GM18499 (cell line): ENCODE measurements around the gene ZNF775.

Source experiments
- ATAC-seq: cut with Tn5 transposase; IDR thresholded peaks from one replicate; pipeline ENCODE4 v1.9.1; 2021; ENCODE audit warnings: moderate number of reproducible peaks; ENCODE audit not compliant: insufficient read depth, unreplicated experiment

ZNF775 gene

DNA sequence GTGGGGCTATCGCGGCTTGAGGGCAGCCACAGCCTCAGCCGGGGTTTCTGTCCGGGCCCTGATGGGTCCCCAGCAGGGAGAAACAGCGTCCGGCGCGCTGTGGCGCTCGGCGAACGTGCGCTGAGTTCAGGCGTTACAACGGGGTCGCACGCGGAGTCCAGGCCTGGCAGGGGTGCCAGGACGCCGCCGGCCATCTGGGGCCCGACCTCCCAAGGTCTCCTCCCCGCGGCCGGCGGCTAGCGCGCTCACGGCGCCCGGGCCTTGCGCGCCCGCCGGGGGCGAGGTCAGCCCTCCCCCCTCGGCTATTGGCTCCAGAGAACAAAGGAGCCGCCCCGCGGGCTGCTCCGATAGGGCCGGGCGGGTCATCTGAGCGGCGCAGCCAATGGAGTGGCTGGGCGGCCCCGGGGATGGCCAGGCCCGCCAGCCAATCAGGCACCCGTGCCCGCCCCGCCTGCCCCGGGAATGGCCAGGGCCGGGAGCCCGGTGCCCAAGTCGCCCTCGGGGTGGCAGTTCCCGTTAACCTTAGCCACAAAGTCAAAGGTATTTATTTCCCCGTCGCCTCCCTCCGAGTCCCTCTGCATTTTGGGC lies at the start of gene ZNF775:
ZNF775 (plus strand) TSS at position 478 of the 588 bp plus-strand sequence. CDS start 9,141 bp downstream, outside the sequence.
- ATAC-seq: peak; percentile 38

DNA sequence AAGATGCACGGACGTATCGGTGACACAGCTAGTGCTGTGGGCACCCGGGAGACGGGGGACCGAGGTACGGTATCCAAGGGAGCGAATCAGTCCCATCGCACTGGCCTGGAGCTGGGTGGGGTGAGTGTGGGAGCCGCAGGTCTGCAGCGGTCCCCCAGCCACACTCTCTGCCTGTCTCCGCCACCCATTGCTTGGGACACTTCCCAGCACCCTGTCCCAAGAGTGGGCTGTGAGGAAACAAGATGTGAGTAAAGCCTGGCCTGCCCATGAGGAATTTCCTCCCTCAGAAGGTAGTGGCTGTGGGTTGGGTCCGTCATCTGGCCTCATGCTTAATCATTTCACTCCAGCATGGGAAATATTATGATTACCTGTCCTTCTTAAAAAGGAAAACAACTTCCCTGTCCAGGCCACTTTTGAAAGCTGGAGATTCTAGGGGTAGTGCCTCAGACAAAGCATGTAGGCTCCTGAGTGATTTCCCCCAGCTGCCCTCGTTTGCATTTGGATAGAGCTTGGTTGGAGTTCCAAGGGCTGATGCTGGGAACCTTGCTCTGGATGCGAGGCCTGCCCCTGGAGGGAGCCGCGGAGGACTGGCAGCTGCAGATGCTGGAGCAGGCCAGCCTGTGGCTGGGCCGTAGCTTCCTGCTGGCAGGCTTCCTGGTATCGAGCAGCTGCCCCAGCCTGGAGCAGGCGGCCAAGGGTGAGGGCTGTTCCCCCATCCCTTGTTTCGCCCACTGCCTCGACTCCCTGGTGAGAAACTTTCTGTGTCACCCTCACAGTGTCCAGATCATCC lies 49.6 kb upstream of the ZNF775 start:
- no peak for ATAC-seq

DNA sequence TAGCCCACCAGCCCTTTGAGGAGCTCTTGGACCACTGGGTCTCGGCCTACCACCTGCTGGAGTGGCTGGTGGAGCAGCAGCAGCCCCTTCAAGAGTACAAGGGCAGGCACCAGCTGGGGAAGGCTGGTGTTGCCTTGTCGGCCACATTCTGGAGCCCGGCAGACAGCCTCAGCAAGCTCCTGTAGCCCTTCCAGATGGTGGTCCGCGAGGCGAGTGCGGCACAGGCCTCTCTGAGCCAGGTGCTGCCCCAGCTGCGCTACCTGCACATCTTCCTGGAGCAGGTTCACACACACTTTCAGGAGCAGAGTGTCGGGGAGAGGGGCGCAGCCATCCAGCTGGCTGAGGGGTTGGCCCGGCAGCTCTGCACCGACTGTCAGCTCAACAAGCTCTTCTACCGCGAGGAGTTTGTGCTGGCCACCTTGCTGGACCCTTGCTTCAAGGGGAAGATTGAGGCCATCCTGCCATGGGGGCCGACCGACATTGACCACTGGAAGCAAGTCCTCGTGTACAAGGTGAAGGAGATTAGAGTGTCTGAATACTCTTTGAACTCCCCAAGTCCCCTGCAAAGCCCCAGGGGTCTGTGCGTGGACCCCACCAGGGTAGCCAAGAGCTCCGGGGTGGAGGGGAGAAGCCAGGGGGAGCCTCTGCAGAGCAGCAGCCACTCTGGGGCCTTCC lies 48.8 kb upstream of the ZNF775 start:
- ATAC-seq: no peak

DNA sequence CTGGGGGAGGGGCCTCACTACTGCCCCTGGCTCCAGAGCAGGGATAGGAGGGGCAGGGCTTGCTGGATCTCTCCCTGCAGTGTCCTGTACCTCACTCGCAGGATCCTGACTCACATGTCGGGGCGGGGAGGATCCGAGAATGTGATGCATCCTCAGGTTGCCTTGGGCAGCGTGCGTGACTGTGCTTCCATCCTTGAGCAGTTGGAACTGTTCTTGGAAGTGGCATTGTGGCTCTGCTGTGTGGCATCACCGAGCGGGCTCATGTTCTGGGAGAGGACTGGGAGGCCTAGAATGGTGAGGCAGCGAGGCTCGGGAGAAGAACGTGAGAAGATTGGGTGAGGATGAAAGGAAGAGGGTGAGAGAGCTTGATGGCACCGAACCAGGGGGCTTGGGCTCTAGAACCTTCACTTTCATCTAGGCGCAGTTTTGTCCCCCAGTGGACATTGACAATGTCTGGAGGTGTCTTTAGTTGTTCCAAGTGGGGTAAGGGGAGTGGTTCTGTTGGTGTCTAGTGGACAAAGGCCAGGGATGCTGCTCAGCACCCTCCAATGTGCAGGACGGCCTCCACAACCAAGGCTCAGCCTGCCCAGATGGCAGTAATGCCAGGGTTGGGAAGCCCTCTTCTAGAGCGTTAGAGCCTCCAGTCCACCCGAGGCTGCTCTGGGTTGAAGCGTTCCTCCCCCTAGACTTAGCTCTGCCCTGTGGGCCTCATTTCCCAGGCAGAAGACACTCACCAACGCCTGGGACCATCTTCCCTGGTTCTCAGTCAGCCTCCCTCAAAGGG lies 46.1 kb upstream of the ZNF775 start:
- ATAC-seq: no peak

DNA sequence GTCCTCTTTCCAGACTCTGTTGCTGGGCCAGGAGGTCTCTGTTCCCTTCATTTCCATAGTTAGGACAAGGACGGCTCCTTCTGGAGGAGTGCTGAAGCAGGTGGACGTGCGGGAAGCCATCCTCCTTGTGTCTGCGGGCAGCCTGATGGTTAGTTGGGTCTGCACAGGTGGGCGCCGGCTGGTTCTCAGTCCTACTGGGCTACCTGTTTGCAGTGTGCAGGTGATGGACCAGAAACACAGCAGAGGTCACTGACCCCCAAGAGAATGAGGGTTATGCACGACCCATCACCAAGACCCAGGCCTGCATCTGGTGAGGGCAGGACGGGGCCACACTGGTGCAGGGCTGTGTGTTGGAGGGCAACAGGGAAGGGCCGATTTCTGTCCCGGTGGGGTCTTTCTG lies 45.5 kb upstream of the ZNF775 start:
- no peak for ATAC-seq

DNA sequence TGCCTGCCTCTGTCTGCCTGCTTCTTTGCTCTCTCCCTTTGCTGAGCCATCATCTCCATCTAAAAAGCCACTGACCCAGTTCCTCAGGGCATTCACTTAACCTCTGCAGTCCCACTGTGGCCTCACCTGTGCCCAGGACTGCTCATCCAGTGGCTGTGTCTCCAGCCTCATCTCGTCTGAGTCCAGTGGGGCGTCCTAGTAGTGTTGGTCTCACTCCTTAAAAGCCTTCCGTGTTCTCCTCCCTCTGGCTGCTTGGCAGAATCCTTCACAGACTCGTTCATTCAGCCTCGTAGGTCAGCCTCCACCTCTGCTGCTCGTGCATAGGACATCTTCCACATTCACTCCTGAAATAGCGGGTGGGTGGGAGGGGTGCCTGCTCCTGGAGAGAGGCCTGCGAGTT lies 45.0 kb upstream of the ZNF775 start:
- no peak for ATAC-seq

DNA sequence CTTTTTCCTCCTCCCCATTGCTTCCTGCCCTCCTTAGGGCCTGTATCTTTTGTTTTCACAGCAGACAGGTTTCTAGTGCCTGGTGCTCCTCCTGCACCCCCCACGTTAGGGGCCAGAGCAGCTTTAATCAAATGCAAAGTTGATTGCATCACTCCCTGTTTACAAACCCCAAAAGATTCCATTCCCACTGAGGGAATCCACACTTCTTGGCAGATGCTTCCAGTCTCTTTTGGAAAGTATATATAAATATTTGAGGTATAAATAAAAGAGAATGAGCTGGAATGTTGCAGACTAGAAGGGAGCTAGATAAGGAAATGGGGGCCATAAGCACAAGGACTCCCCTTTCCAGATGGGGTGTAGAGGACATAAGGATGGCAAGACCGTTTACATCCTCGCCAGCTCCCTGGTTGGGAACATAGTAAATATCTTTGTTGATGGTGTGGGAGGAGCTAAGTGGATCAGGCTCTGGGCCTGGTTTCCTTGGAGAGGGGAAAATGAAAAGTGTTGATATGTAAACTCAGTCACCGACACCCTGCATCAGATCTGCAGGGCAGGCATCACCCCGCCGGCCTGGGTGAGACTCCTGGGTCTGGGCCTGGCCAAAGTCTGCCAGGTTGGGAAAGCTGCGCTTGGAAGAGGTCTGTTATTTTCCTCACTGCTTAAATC lies 43.9 kb upstream of the ZNF775 start:
- no peak for ATAC-seq

DNA sequence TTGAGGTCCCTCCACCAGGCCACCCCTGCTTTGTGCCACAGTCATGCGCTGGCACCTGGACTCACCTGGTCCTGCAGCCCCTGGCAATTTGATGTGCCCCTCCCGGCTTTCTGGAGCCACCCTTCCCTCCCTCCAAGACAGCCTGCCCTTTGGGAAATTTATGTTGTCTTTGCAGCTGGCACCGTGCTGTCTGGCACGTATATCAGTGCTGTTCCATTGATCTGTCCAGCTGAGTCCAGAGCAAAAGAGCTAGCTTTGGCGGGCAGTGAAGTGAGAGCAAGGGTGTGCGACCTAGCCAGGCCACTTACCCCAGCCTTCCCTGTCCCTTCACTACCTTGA lies 43.4 kb upstream of the ZNF775 start:
- no peak for ATAC-seq

DNA sequence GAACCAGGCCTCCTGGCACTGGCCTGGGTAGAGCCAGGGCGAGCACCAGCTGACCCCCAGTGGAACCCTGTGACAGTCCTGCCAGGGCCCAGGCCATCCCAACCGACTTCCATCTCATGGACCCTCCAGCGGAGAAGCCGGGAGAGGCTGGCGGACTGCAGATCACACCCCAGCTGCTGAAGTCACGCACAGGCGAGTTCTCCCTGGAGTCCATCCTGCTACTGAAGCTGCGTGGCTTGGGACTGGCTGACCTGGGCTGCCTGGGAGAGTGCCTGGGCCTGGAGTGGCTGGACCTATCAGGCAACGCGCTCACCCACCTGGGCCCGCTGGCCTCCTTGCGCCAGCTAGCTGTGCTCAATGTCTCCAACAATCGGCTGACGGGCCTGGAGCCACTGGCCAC lies 42.4 kb upstream of the ZNF775 start:
- ATAC-seq: no peak

DNA sequence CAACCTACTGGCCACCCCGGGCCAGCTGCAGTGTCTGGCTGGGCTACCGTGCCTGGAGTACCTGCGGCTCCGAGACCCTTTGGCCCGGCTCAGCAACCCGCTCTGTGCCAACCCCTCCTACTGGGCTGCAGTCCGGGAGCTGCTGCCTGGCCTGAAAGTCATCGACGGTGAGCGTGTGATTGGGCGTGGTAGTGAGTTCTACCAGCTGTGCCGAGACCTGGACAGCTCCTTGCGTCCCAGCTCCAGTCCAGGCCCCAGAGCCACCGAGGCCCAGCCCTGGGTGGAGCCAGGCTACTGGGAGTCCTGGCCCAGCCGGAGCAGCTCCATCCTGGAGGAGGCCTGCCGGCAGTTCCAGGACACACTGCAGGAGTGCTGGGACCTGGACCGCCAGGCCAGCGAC lies 42.0 kb upstream of the ZNF775 start:
- ATAC-seq: no peak

DNA sequence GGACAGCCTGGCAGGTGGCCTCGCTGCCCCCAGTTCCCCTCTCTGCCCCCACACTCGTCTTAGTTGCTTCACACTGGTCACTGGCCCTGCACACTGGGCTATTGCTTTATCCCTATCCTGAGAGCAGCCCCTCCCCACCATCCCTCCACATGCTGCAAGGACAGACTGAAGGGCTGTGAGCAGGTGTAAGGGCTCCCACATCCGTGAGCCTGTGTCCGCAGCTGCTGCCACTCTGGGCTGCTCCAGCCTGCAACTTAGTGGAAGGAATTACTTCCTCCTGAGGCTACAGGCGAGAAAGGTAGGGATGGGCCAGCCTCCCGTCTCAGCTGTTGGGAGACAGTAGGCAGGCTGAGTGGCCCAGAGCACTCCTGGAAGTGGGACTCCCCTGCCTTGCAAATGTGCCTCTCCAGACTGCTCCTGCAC lies 41.5 kb upstream of the ZNF775 start:
- ATAC-seq: no peak

DNA sequence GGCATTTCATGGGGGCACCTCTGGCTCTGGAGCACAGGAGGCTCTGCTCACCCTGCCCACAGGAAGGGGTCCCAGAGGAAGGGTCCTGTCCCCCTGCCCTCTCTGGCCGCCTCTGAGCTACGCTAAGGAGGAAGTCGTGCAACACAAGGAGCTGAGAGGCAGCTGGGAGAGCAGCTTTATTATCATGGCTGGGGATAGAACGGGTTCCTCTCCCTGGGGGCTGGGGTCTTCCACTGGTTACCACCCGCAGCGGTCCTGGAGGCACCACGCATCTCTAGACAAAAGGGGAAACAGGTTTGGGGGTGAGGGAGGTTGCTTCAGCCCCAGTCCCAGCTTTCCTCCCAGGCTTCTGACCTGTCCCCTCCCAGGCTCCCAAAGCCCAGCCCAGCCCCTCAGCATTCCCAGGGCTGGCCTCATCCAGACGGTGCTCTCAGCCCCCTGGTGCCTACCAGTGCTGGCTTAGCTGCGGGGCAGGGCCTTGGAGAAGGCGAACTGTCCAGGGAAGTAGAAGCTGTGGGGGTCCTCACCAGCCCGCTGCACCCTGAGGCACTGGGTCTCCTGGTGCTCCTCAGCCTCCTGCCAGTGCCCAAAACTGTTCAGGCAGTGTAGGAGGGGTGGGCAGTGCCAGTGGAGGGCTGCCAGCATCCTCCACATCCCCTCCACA lies 40.8 kb upstream of the ZNF775 start:
- ATAC-seq: no peak

DNA sequence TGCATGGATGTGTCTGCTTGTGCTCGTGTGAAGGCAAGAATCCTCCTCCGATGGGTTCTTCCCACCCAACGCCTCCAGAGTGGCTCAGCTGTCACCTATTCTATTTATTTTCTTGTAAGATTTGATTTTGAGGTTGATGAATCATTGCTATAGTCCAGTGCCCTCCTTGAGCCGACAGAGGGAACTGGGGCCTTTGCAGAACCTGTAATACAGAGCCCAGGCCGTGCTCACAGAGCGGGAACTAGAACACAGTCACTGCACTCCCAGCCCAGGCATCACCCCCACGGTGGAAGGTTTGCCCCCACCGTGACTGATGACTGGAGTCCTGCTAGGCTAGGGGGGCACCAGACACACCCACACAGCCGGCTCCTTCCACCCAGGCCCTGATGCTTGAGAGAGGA lies 39.7 kb upstream of the ZNF775 start:
- no peak for ATAC-seq

DNA sequence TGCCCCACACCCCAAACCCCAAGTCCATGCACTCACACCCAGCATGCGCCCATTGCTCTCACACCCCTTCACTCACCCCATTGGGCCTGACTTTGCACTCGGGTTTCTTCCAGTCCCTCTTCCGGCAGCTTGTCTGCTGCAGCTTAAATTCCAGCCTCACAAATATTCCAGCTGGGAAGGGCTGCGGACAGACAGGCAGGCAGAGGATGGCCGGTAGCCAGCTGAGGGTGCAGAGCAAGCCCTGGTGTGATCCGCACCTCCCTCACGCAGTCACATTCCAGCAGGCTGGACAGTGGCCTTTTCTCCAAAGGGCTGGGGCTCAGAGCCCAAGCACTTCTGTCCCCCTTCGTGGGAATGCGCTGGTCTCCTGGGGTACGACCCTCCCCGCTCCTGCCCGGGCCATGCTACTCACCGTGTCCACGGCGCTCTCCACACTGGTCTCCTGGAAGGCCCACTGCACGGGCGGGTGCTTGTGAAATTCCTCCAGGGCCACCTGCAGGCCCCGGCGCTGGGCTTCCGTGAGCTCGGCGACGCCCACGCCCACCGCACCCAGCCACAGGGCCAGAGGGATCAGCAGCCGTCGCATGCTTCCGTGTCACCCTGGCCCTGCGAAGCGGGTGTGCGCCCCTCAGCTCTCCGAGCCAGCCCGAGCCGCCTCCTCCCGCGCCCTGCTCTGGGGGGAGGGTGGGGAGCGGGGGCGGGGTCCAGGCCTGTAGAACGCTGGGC lies 38.9 kb upstream of the ZNF775 start:
- no peak for ATAC-seq

DNA sequence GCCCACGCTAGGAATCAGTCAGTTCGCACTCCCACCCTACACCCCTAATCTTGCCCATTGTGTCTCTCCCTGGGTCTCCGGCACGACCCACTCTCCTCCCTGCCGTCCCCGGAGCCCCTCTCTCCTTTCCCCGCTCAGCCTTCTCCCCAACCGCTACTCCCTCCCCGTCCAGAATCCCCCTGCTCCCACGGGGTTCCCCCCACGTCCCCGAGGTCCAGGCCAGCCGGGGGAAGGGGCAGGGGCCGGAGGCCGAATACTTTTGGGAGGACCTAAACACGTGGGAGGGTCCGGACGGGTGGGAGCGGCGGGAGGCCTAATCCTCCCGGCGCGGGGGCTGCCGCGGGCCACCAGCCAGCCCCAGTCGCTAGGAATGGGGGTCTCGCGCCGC lies 38.3 kb upstream of the ZNF775 start:
- ATAC-seq: no peak

DNA sequence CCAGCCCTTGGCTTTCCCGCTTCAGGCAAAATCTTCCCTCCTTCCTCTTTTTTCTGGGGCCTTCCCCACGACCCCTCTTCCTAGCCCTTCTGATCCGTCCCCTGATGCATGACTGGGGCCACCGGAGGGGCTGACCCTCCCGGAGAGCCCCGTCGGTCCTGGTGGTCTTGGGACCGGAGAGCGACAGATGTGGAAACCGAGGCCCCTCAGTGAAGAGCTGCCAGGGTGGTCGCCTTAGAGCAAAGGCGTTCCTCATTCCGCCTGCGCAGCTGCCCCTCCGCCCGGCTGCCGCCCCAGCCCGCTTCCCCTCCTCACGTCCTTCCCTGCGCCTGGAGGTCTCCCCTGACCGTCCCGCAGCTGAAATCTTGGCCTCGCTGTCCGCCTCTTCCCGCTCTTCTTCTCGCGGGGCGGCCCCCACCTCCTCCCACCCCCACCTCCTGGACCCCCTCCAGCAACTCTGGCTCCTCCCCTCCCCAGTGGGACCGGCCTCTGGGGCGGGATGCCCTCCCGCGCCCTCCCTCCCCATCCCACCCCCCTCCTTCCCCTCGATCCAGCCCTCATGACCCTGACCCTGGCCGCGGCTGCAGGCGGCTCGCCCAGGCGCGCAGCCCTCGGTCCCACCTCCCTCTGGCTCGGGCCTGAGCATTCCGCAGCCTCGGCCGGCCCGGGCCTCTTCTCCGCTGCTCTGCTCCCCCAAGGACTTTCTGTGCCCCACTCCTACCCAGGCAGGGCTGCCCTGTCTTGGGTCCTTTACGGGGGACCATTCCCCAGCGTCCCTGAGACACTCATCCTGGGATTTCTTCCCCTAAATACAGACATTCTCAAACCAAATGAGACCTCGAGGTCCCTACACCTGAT lies 37.6 kb upstream of the ZNF775 start, which contains the start of gene RARRES2:
RARRES2 (minus strand) TSS at position 367 of the 858 bp plus-strand sequence. CDS start 1,020 bp downstream, outside the sequence.
- no peak for ATAC-seq

DNA sequence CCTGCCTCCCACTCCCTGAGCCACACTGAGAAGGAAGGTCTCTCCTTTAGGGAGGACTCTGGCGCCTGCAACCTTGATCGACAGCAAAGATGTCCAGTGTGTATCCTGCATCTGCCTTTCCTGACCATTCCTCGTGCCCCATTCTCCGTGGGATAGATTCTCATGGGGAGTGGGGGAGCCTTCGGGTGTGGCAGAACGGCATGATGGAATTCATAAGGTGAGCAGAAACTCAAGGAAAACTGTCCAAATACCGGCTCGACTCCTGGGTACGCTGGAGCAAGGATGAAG lies 37.1 kb upstream of the ZNF775 start:
- no peak for ATAC-seq

DNA sequence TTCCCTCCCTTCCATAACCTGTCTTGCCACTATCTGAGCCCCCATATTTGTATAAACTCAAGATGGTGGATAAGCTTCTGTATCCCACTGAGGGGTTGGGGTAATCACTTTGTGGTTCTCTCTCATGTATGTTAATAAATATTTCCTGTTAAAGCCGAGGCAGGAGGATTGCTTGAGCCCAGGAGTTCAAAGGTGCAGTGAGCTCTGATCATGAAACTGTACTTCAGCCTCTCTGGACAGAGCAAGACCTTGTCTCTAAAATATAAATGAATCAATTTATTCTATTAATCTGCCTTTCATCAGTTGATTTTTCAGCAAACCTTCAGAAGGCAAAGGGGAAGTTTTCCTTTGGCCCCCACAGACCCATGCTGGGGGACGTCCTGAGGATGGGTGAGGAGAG lies 35.9 kb upstream of the ZNF775 start:
- ATAC-seq: no peak
